AG09319 (cell line): Measurements from ENCODE around the gene GRIK2.

Source experiments
- DNase-seq: peaks from one replicate; pipeline ENCODE4 v3.0.0-alpha.2; 2010; ENCODE audit warnings: low read depth; ENCODE audit errors: extremely low read depth
- TF ChIP-seq, protein P1 (sequence below): IDR thresholded peaks from 2 replicates; pipeline ENCODE4 v1.5.1; 2011; ENCODE audit warnings: low read depth, mild to moderate bottlenecking, inconsistent platforms, low read length, moderate library complexity

Gene GRIK2

DNA sequence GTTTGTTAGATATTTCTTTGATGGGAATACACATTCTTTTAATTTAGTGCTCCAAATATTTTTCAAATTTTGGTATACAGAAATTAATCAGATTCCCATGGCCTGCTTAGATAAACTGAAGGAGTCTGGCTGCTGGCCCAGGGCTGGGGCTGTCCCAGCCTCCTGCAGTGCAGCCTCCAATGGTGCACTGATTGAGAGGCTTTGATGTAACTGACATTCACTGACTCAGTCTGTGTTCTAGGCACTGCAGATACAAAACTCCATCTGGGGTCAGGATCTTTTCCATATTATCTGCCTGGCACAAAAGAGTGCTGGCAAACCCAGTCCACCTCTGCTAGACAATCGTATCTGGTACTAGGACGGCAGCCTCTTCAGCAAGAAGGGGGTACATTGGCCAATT lies 64.8 kb downstream of the GRIK2 start:
- TF ChIP-seq, protein P1, sequence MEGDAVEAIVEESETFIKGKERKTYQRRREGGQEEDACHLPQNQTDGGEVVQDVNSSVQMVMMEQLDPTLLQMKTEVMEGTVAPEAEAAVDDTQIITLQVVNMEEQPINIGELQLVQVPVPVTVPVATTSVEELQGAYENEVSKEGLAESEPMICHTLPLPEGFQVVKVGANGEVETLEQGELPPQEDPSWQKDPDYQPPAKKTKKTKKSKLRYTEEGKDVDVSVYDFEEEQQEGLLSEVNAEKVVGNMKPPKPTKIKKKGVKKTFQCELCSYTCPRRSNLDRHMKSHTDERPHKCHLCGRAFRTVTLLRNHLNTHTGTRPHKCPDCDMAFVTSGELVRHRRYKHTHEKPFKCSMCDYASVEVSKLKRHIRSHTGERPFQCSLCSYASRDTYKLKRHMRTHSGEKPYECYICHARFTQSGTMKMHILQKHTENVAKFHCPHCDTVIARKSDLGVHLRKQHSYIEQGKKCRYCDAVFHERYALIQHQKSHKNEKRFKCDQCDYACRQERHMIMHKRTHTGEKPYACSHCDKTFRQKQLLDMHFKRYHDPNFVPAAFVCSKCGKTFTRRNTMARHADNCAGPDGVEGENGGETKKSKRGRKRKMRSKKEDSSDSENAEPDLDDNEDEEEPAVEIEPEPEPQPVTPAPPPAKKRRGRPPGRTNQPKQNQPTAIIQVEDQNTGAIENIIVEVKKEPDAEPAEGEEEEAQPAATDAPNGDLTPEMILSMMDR, result no peak
- no peak for DNase-seq

DNA sequence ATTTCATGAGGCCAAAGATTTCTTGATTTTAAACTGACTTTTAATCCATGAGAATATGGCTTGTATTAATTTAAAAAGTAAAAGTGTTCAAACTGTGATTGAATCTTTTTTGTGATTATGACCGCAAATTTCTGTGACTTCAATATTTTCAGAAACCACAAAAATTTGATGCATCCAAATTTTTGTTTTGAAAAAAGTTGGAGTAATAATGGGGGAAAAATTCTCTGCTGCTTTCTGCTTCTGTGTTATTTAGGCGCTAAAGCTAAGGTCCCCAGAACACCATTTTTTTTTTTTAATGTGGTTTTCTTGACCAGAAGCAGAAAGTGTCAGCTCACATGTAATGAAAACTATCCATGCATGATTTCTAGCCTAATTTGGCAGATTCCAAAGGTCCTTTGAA lies 65.3 kb downstream of the GRIK2 start:
- DNase-seq, result no peak
- TF ChIP-seq, protein P1, result no peak

DNA sequence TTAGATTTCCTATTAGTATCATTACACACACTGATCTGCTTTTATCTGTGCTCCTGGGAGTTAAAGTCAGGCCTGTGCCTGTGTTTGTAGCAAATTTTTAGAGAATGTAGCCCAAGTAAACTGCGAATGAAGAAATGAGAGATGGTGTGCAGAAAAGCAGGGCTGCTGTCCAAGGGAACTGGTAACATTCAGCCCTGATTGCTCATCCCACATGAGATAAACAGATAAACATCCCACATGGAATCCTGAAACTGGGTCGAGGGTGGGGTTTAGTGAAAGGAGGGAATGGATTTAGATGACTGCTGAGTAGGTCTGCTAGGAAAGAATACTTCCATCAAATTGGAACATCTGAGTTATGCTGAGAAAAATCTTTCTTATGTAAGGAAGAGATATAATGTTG lies 69.1 kb downstream of the GRIK2 start:
- TF ChIP-seq, protein P1, result no peak

DNA sequence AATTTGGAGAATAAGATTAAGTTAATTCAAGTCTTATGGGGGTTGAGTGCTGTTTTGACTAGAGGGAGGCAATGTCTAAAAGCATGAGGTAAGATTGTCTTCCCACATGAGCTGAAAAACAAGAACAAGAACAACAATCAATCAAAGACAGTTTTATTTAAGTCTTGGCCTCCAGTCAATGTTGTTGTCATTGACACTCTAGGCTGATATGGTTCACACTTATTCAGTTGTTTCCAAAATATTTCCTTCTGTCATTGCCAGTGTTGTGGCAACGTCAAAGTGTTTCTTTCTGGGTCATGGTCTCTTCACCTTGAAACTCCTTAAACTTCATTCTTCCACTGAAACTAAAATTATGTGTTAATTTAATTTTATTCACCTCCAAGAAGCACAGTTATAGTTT lies 72.4 kb downstream of the GRIK2 start:
- DNase-seq, result no peak
- TF ChIP-seq, protein P1, result no peak

More for the DNA sequence above, 69.1 kb downstream of the GRIK2 start:
- DNase-seq, result no peak

DNA sequence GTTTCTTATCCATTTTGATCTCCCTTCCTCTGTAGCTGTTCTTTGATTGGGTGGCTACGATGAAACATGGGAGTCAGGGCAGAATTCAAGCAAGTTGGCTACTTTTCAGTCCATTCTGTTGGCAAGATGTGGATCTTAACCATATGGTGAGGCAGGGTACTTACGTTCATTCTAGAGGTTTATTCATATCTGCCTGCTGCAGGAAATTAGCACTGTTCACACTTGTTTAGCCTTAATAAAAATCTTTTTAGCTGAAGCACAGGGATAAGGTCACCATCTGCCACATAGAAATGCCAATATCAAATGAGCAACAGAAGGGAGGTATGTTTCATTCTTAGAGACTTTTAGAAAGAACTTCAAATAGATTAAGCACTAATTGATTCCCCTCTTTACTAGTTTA lies 83.9 kb downstream of the GRIK2 start:
- TF ChIP-seq, protein P1, result no peak
- no peak for DNase-seq

DNA sequence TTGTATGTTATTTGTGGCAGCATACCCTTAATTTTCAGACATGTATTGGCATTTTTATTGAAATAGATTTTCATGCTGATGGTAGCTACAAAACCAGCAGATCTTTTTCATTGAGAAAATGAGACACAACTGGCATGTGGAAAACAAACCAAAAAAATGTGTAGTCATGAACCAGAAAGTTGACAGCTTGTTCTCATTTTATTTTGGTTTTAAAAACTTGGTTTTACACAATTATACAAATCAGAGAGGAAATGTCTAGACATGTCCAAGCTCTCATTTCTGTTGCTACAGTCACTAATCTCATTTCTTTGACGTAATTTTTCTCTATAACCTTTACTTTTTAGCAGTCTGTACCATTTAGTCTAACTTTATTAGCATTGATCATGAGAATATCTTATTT lies 85.4 kb downstream of the GRIK2 start:
- TF ChIP-seq, protein P1, result no peak
- no peak for DNase-seq

DNA sequence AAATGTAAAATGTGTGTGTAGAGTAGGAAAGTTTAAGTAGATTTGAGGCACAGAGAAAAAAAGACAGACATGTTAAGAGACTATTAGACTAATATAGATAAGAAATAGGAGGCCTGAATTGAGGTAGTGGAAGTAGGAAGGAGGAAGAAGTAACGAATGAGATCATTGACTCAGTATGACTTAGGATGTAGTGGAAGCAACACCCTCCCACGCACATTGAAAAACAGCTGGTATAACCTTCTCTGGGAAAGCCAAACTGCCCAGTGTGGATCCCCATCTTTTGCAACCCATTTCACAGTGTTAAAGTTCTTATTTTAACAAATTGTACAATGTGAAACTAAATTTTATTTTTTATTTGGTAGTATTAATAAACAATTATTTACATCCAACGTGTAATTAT lies 89.1 kb downstream of the GRIK2 start:
- TF ChIP-seq, protein P1, result no peak

More for the DNA sequence above, 89.1 kb downstream of the GRIK2 start:
- DNase-seq, result no peak
